GM12892 (cell line): ENCODE measurements around the gene PNMA5. TPM values are rescaled to one million over a fixed set of nuclear protein-coding genes. Genes with fewer than 3 reads are reported as not detected.
"Not testable (repeated sequence)": the region's sequence is repeated elsewhere in the genome, so short reads cannot be mapped to it uniquely, and the experiment has no call there.

Source experiments
- DNase-seq: peaks from one replicate; pipeline ENCODE4 v3.0.0; 2011; ENCODE audit not compliant: insufficient read length
- FAIRE-seq: peaks from 2 replicates; lab custom pipeline; 2011; peaks lifted over from hg19 to GRCh38; lab: Jason Lieb, UNC
- POLR2A ChIP-seq: IDR thresholded peaks from 2 replicates; pipeline ENCODE4 v1.6.1; 2011; ENCODE audit warnings: low read depth, low read length, control low read depth
- POLR2AphosphoS5 ChIP-seq: IDR thresholded peaks from 2 replicates; pipeline ENCODE4 v1.6.1; 2011; ENCODE audit warnings: low read depth, low read length, control low read depth
- TAF1 ChIP-seq: IDR thresholded peaks from 2 replicates; pipeline ENCODE4 v1.6.1; 2011; ENCODE audit warnings: low read depth, mild to moderate bottlenecking, control low read depth, low read length, borderline replicate concordance
- polyA plus RNA-seq: library from polyadenylated mRNA; unstranded; fragments of >200 nt; gene quantifications from one replicate; pipeline ENCODE4 v1.2.1, GENCODE V29; 2012; ENCODE audit warnings: missing spikeins, inconsistent platforms; ENCODE audit not compliant: missing spikeins

PNMA5 gene
- 0.08 TPM for polyA plus RNA-seq

- DNase-seq = no peak
- no peak for FAIRE-seq
- TF ChIP-seq POLR2AphosphoS5 (no peak), POLR2A (no peak), TAF1 (no peak)
Observed at GRCh38 chrX:152993933-152994332, at the start of gene PNMA5. Gene PNMA5, minus strand, starts transcription at chrX:152994116. Its CDS starts 2,518 bp downstream, at chrX:152991598.

GRCh38 chrX:153032397-153033118, 38.6 kb upstream of the PNMA5 start:
- FAIRE-seq (peak; percentile 78), DNase-seq (peak; percentile 69)
- TF ChIP-seq POLR2AphosphoS5 (no peak), POLR2A (no peak; the same call in 1 of the 2 replicates), TAF1 (no peak)

DNA sequence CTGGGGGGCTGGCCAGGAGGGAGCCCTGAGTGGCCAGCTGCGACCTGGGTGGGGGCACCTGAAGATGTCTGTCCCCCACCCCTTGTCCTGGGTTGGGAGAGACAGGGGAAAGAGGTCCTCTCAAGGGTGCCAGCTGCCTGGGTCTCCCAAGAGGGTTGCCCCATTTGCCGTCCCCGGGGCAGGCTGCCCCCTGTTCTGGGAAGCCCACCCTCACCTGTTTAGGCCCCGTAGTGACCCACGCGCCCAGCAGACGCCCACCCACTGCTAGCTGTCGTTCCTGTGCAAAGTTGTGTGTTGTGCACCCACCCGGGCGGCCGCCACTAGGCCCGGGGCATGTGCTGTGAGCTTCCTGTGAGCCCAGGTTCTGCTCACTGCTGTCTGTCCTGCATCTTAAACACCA, 36.9 kb upstream of the PNMA5 start:
- FAIRE-seq = no peak
- TF ChIP-seq POLR2AphosphoS5 (no peak), POLR2A (no peak), TAF1 (no peak)
- DNase-seq = no peak

GRCh38 chrX:153029875-153030274, 36.0 kb upstream of the PNMA5 start:
- no peak for DNase-seq
- TF ChIP-seq POLR2AphosphoS5 (no peak), POLR2A (no peak), TAF1 (no peak)
- no peak for FAIRE-seq

GRCh38 chrX:153029162-153029561, 35.2 kb upstream of the PNMA5 start:
- FAIRE-seq (no peak), DNase-seq (no peak)

GRCh38 chrX:153028487-153028886, 34.6 kb upstream of the PNMA5 start:
- not testable (repeated sequence) for FAIRE-seq, DNase-seq

More at GRCh38 chrX:153029162-153029561, 35.2 kb upstream of the PNMA5 start:
- TF ChIP-seq POLR2AphosphoS5 (no peak), POLR2A (no peak), TAF1 (no peak)

- not testable (repeated sequence) for DNase-seq, FAIRE-seq
Observed at GRCh38 chrX:153026501-153026900, 32.6 kb upstream of the PNMA5 start.

DNA sequence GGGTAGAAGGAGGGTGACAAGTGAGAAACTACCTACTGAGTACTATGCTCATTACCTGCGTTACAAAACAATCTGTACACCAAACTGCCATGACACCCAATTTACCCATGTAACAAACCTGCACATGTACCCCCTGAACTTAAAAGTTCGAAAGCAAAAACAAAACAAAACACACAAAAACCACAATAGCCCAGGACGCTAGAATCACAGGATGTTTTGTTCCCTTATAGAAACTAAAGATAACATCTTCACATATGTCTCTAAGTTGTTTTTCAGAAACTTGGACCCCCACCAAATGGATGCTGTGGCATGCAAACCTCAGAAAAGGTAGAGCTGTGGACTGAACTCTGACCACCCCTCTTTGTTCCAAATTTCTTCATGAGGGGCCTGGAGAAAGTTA, 25.2 kb upstream of the PNMA5 start:
- FAIRE-seq = no peak

DNA sequence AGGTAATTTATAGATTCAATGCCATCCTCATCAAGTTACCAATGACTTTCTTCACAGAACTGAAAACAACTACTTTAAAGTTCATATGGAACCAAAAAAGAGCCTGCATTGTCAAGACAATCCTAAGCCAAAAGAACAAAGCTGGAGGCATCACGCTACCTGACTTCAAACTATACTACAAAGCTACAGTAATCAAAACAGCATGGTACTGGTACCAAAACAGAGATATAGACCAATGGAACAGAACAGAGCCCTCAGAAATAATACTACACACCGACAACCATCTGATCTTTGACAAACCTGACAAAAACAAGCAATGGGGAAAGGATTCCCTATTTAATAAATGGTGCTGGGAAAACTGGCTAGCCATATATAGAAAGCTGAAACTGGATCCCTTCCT, 23.3 kb upstream of the PNMA5 start:
- not testable (repeated sequence) for DNase-seq, FAIRE-seq

More for the DNA sequence above, 25.2 kb upstream of the PNMA5 start:
- DNase-seq = no peak
- TF ChIP-seq POLR2AphosphoS5 (no peak), POLR2A (no peak), TAF1 (no peak)

- FAIRE-seq = no peak
- no peak for TF ChIP-seq POLR2A
- TF ChIP-seq POLR2AphosphoS5 = no peak
- no peak for TF ChIP-seq TAF1
- no peak for DNase-seq
Observed at GRCh38 chrX:153004780-153005179, 10.9 kb upstream of the PNMA5 start.

- DNase-seq (no peak), FAIRE-seq (no peak)
- TF ChIP-seq POLR2A (no peak), TAF1 (no peak), POLR2AphosphoS5 (no peak)
Observed at GRCh38 chrX:153003981-153004380, 10.1 kb upstream of the PNMA5 start.

DNA sequence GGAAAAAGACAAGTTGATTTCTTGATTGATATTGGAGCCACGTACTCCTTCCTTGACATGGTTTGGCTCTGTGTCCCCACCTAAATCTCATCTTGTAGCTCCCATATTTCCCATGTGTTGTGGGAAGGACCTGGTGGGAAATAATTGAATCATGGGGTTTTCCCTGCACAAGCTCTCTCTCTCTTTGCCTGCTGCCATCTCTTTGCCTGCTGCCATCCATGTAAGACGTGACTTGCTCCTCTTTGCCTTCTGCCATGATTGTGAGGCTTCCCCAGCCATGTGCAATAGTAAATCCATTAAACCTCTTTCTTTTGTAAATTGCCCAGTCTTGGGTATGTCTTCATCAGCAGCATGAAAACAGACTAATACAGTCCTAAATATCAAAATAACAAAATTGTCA, 8.3 kb upstream of the PNMA5 start:
- not testable (repeated sequence) for DNase-seq, FAIRE-seq

GRCh38 chrX:152997337-152997736, 3.4 kb upstream of the PNMA5 start:
- DNase-seq (no peak), FAIRE-seq (no peak)
- TF ChIP-seq POLR2A = no peak
- TF ChIP-seq TAF1 = no peak
- TF ChIP-seq POLR2AphosphoS5 = no peak
